ENCODE measurements around the gene EMC6.

EMC6 gene

GRCh38 chr17:3708366-3708765 lies 39.8 kb downstream of the EMC6 start:
- DNase-seq (ENCODE audit: low spot score) (no peak), FAIRE-seq (no peak)

- FAIRE-seq (no peak), DNase-seq (ENCODE audit: low spot score) (no peak)
Measured at GRCh38 chr17:3710951-3711383, 42.4 kb downstream of the EMC6 start.

- FAIRE-seq (no peak), DNase-seq (ENCODE audit: low spot score) (no peak)
Measured at GRCh38 chr17:3712811-3713463, 44.3 kb downstream of the EMC6 start.

GRCh38 chr17:3715296-3715695 lies 46.7 kb downstream of the EMC6 start:
- DNase-seq (ENCODE audit: low spot score) (no peak), FAIRE-seq (no peak)

- FAIRE-seq (no peak), DNase-seq (ENCODE audit: low spot score) (no peak)
Measured at GRCh38 chr17:3718201-3718600, 49.6 kb downstream of the EMC6 start.

GRCh38 chr17:3719265-3719664 lies 50.7 kb downstream of the EMC6 start:
- FAIRE-seq (no peak), DNase-seq (ENCODE audit: low spot score) (no peak)
